GM19463 (cell line): ENCODE measurements around the gene FBRS.

Experiments used
- ATAC-seq: cut with Tn5 transposase; IDR thresholded peaks from one replicate; pipeline ENCODE4 v1.9.1; 2021; ENCODE audit warnings: mild to moderate bottlenecking, moderate library complexity; ENCODE audit not compliant: unreplicated experiment

FBRS gene

GRCh38 chr16:30641378-30641982, 16.8 kb upstream of the FBRS start:
- ATAC-seq = no peak

GRCh38 chr16:30644334-30644830, 13.8 kb upstream of the FBRS start:
- ATAC-seq = no peak

GRCh38 chr16:30645727-30646126, 12.5 kb upstream of the FBRS start:
- no peak for ATAC-seq

- ATAC-seq = no peak
Observed at GRCh38 chr16:30647274-30647571, 11.0 kb upstream of the FBRS start.

- no peak for ATAC-seq
Observed at GRCh38 chr16:30649725-30650368, 8.4 kb upstream of the FBRS start.

- peak; percentile 74 for ATAC-seq
Observed at GRCh38 chr16:30650369-30651123, 7.7 kb upstream of the FBRS start, which contains the start of gene PRR14. Gene PRR14, plus strand, starts transcription at chr16:30650960. Its CDS starts 686 bp downstream, at chr16:30651646.

- peak; percentile 44 for ATAC-seq
Observed at GRCh38 chr16:30651124-30652004, 6.9 kb upstream of the FBRS start.

GRCh38 chr16:30652005-30652296, 6.3 kb upstream of the FBRS start:
- no peak for ATAC-seq

GRCh38 chr16:30652718-30653117, 5.5 kb upstream of the FBRS start:
- ATAC-seq = no peak

- ATAC-seq = no peak
Observed at GRCh38 chr16:30654856-30655255, 3.4 kb upstream of the FBRS start.

GRCh38 chr16:30655815-30656347, 2.4 kb upstream of the FBRS start:
- ATAC-seq = no peak

GRCh38 chr16:30656388-30656787, 1.8 kb upstream of the FBRS start:
- ATAC-seq = no peak

- ATAC-seq = no peak
Observed at GRCh38 chr16:30656974-30657865, 1.0 kb upstream of the FBRS start.

GRCh38 chr16:30658731-30659506, 688 bp downstream of the FBRS start:
- peak; percentile 43 for ATAC-seq

- no peak for ATAC-seq
Observed at GRCh38 chr16:30659507-30660423, 1.5 kb downstream of the FBRS start.

- no peak for ATAC-seq
Observed at GRCh38 chr16:30660424-30661261, 2.4 kb downstream of the FBRS start.

- no peak for ATAC-seq
Observed at GRCh38 chr16:30662449-30662848, 4.2 kb downstream of the FBRS start.
